ENCODE measurements around the gene NUDT7.

Gene NUDT7

GRCh38 chr16:77729951-77730350 lies 7.6 kb downstream of the NUDT7 start:
- no peak for DNase-seq

GRCh38 chr16:77732241-77732946 lies 10.1 kb downstream of the NUDT7 start:
- no peak for DNase-seq

GRCh38 chr16:77736879-77737278 lies 14.6 kb downstream of the NUDT7 start:
- DNase-seq, result no peak

GRCh38 chr16:77738706-77739558 lies 16.6 kb downstream of the NUDT7 start:
- DNase-seq, result no peak

- no peak for DNase-seq
Observed at GRCh38 chr16:77739559-77739892, 17.2 kb downstream of the NUDT7 start.

GRCh38 chr16:77744141-77744540 lies 21.8 kb downstream of the NUDT7 start:
- DNase-seq, result no peak

GRCh38 chr16:77745972-77746371 lies 23.7 kb downstream of the NUDT7 start:
- no peak for DNase-seq

GRCh38 chr16:77748421-77749005 lies 26.2 kb downstream of the NUDT7 start:
- no peak for DNase-seq

- no peak for DNase-seq
Observed at GRCh38 chr16:77749415-77749814, 27.1 kb downstream of the NUDT7 start.

GRCh38 chr16:77758046-77758445 lies 35.7 kb downstream of the NUDT7 start:
- no peak for DNase-seq

GRCh38 chr16:77758508-77758907 lies 36.2 kb downstream of the NUDT7 start:
- DNase-seq, result no peak

GRCh38 chr16:77759201-77759600 lies 36.9 kb downstream of the NUDT7 start:
- no peak for DNase-seq

- DNase-seq, result no peak
Observed at GRCh38 chr16:77759821-77760220, 37.5 kb downstream of the NUDT7 start.

- DNase-seq, result no peak
Observed at GRCh38 chr16:77760800-77761199, 38.5 kb downstream of the NUDT7 start.

GRCh38 chr16:77761204-77761603 lies 38.9 kb downstream of the NUDT7 start:
- DNase-seq, result no peak

- DNase-seq, result no peak
Observed at GRCh38 chr16:77762262-77762661, 39.9 kb downstream of the NUDT7 start.

- DNase-seq, result no peak
Observed at GRCh38 chr16:77763994-77764393, 41.7 kb downstream of the NUDT7 start.

- no peak for DNase-seq
Observed at GRCh38 chr16:77767211-77767610, 44.9 kb downstream of the NUDT7 start.

GRCh38 chr16:77767826-77768225 lies 45.5 kb downstream of the NUDT7 start:
- no peak for DNase-seq

GRCh38 chr16:77775911-77776909 lies 53.9 kb downstream of the NUDT7 start:
- DNase-seq, result no peak

GRCh38 chr16:77777745-77778144 lies 55.4 kb downstream of the NUDT7 start:
- DNase-seq, result no peak

- no peak for DNase-seq
Observed at GRCh38 chr16:77780378-77780837, 58.1 kb downstream of the NUDT7 start.

- no peak for DNase-seq
Observed at GRCh38 chr16:77781091-77781490, 58.8 kb downstream of the NUDT7 start.
